Colon (tissue), 2 donors: Measurements from ENCODE around the gene PWWP2B.

Experiments
- FAIRE-seq: peaks from 2 replicates; lab custom pipeline; 2012; peaks lifted over from hg19 to GRCh38; lab: Jason Lieb, UNC
- donor health status: control.
- donor health status: control.

PWWP2B gene

GRCh38 chr10:132448248-132448731 lies 51.3 kb downstream of the PWWP2B start:
- FAIRE-seq, result no peak

- no peak for FAIRE-seq
These were observed 52.2 kb downstream of the PWWP2B start for GRCh38 chr10:132449051-132449810.

GRCh38 chr10:132449811-132450181 lies 52.8 kb downstream of the PWWP2B start:
- FAIRE-seq, result no peak

- no peak for FAIRE-seq
These were observed 53.4 kb downstream of the PWWP2B start for GRCh38 chr10:132450466-132450824.

- no peak for FAIRE-seq
These were observed 54.0 kb downstream of the PWWP2B start for GRCh38 chr10:132450825-132451505.

GRCh38 chr10:132451506-132452215 lies 54.7 kb downstream of the PWWP2B start:
- FAIRE-seq, result no peak

- no peak for FAIRE-seq
These were observed 55.2 kb downstream of the PWWP2B start for GRCh38 chr10:132452216-132452650.

GRCh38 chr10:132452651-132453469 lies 55.9 kb downstream of the PWWP2B start:
- no peak for FAIRE-seq

- no peak for FAIRE-seq
These were observed 56.5 kb downstream of the PWWP2B start for GRCh38 chr10:132453470-132453861.

- FAIRE-seq, result no peak
These were observed 57.5 kb downstream of the PWWP2B start for GRCh38 chr10:132454296-132455198.

- FAIRE-seq, result no peak
These were observed 58.5 kb downstream of the PWWP2B start for GRCh38 chr10:132455441-132455971.

GRCh38 chr10:132455986-132456847 lies 59.2 kb downstream of the PWWP2B start:
- no peak for FAIRE-seq

- no peak for FAIRE-seq
These were observed 59.9 kb downstream of the PWWP2B start for GRCh38 chr10:132456881-132457280.

- no peak for FAIRE-seq
These were observed 60.5 kb downstream of the PWWP2B start for GRCh38 chr10:132457328-132458070.

GRCh38 chr10:132458071-132458585 lies 61.1 kb downstream of the PWWP2B start:
- no peak for FAIRE-seq

GRCh38 chr10:132458586-132459300 lies 61.7 kb downstream of the PWWP2B start:
- FAIRE-seq, result no peak

GRCh38 chr10:132459301-132460003 lies 62.5 kb downstream of the PWWP2B start:
- no peak for FAIRE-seq
